IPS-20b (cell line): Measurements from ENCODE around the gene GPR63.
"Not testable (repeated sequence)": the region's sequence is repeated elsewhere in the genome, so short reads cannot be mapped to it uniquely, and the experiment has no call there.

Experiments
- H3K27ac ChIP-seq: one replicate; pipeline ENCODE4 v1.5.1; 2013; ENCODE audit warnings: low read length
- H3K27me3 ChIP-seq: 2 replicates; pipeline ENCODE4 v1.6.1; 2013; ENCODE audit warnings: mild to moderate bottlenecking, low read length, inconsistent platforms; ENCODE audit not compliant: insufficient read depth
- H3K36me3 ChIP-seq: 2 replicates; pipeline ENCODE4 v1.6.1; 2013; ENCODE audit warnings: low read depth, mild to moderate bottlenecking, inconsistent platforms, low read length, moderate library complexity; ENCODE audit not compliant: insufficient read depth
- H3K4me1 ChIP-seq: 2 replicates; pipeline ENCODE4 v1.6.1; 2013; ENCODE audit warnings: mild to moderate bottlenecking, control low read depth, inconsistent platforms, low read length, moderate library complexity; ENCODE audit not compliant: insufficient read depth
- H3K4me3 ChIP-seq: 2 replicates; pipeline ENCODE4 v1.5.1; 2013; ENCODE audit warnings: mild to moderate bottlenecking, low read length, inconsistent platforms
- H3K9ac ChIP-seq: 2 replicates; pipeline ENCODE4 v1.6.1; 2013; ENCODE audit warnings: low read depth, mild to moderate bottlenecking, inconsistent platforms, low read length, moderate library complexity
- H3K9me3 ChIP-seq: 2 replicates; pipeline ENCODE4 v1.6.1; 2013; ENCODE audit warnings: mild to moderate bottlenecking, low read depth, low read length, inconsistent platforms; ENCODE audit not compliant: insufficient read depth

GPR63 gene, protein sequence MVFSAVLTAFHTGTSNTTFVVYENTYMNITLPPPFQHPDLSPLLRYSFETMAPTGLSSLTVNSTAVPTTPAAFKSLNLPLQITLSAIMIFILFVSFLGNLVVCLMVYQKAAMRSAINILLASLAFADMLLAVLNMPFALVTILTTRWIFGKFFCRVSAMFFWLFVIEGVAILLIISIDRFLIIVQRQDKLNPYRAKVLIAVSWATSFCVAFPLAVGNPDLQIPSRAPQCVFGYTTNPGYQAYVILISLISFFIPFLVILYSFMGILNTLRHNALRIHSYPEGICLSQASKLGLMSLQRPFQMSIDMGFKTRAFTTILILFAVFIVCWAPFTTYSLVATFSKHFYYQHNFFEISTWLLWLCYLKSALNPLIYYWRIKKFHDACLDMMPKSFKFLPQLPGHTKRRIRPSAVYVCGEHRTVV

DNA sequence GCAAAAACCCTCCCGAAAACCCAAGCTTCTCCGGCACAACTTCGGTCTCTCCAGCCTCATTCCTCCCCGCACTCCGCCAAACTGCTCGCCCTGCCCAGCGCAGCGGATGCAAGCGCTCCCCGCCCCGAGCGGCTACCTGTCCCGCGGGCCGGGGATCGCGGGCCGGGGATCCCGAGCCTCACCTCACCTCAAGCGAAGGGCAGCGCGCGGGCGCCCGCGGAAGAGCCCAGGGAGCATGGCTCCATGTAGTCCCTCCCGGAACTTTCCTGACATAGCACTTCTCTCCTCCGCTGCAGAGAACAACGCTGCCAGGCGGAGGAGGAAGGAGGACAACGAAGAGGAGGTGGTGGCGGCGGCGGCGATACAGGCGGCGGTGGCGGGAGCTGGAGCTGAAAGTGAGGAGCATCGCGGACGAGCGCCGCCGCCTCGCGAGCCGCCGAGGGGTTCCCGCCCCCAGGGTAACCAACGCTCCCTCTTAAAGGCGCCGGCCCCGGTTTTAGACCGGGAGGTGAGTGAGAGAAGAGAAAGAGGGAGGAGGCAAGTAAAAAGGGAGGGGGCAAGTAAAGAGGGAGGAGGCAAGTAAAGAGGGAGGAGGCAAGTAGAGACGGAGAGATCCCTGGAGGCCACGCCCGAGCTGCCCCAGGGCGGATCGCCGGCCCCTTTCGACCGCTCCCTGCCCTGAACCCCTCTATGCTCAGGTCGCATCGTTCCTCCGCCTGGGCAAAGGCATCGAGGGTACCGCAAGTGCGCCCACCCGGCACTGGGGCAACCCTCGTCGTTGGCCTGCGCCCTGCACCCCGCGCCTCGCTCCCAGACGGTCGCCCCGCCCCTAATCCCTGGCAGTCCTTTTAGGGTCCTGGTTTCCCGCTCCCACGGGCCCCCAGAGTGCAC is at the start of gene GPR63:
Gene GPR63 (minus strand): TSS at position 397 of the 891 bp plus-strand sequence. CDS start 37,746 bp downstream, outside the sequence.
- peak within 1 kb of the TSS; percentile 94 for H3K9ac ChIP-seq
- H3K27me3 ChIP-seq, result peaks cover 18% of the 10 kb centered on the region
- no peaks in the 10 kb centered on the region for H3K9me3 ChIP-seq
- H3K36me3 ChIP-seq, result no peaks in the 10 kb centered on the region; the same call in 1 of the 2 replicates
- peaks cover 10% of the 10 kb centered on the region; the same call in 1 of the 2 replicates for H3K4me1 ChIP-seq
- H3K27ac ChIP-seq, result peak within 1 kb of the TSS; percentile 65
- peak within 1 kb of the TSS; percentile 99 for H3K4me3 ChIP-seq

DNA sequence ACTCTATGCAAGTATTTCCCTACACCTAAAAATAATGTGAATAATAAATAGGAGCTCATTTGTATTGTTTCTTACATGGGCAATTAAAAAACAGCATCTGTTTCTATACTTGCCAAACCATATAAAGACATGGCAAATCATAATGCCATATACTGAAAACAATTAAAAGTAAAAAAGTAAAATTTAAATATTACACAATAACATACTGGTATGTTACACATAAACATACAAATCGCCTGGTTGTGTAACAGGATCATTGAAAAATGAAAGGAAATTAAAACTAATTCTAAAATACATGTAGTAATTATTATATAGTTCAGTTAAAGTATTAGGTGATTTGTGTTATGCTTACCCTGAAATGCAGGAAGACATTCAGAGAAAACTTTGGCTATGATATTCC is 49.2 kb upstream of the GPR63 start:
- H3K4me1 ChIP-seq, result no peaks in the 10 kb centered on the region
- no peaks in the 10 kb centered on the region for H3K9me3 ChIP-seq
- no peaks in the 10 kb centered on the region for H3K27me3 ChIP-seq

DNA sequence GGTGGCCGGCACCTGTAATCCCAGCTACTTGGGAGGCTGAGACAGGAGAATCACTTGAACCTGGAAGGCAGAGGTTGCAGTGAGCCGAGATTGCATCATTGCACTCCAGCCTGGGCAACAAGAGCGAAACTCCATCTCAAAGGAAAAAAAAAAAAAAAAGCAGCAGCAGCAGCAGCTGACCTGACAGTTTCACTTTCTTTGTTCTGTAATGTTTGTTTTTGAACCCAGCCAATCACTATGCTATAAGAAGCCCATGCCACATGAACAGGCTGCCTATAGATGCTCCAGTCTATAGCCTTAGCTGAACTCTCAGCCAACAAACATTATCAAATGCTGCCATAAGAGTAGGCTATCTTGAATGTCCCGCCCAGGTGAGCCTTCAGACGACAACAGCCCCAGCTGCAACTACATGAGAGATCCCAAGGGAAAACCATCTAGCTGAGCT is 47.9 kb upstream of the GPR63 start:
- not testable (repeated sequence) for H3K4me3 ChIP-seq, H3K27me3 ChIP-seq, H3K27ac ChIP-seq, H3K36me3 ChIP-seq, H3K9ac ChIP-seq, H3K4me1 ChIP-seq, H3K9me3 ChIP-seq

More for the DNA sequence above, 49.2 kb upstream of the GPR63 start:
- H3K9ac ChIP-seq, result no peak overlapping the region
- no peak overlapping the region for H3K4me3 ChIP-seq
- H3K27ac ChIP-seq, result no peak overlapping the region
- H3K36me3 ChIP-seq, result peaks cover 21% of the 10 kb centered on the region

DNA sequence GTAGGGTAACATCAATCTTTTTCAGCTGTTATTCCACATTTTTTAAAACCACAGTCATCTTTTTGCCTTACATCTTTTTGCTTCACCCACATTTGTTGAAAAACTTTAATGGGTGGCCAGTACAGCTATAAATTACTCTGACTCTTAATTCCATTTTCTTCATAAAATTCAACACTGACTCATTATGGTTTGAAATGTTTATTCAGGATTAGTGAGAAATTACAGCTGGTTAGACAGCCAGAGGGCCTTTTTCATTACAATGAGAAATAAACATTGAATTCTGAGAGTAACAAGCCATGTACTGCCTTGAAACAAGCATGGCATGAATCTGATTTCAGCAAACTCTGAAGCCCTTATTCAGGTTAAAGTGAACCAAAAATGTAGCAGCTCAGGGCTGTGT is 40.9 kb upstream of the GPR63 start:
- H3K27me3 ChIP-seq, result no peaks in the 10 kb centered on the region

DNA sequence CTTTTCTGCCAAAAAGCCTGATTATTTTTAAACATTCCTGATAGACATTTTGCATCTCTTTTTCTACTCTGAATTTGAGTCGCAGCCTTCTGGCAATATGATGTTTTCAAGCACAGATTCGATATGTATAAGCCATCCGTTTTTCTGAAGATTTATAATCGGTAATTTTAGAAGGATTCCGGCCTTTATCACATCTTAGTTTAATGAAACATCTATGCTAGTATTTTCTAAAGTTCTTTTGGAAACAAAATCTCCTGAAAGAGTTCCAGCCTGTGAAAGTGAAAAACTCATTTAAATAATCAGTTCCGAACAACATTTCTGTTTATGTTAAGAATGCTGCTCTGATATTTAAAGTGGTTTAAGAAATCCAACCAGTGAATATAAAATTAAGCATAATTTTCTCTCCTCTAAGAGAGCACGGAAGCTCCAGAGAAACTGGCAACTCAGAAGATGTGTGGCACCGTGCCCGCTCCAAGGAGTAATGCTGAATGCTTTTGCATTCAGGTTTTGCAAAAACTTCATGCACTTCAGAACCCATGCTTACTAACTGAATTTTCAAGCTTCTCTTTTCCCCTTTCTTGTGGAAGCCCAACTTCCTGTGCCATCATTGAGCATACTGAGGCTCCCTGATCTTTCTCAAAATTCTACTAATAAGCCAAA is 39.7 kb upstream of the GPR63 start:
- H3K27ac ChIP-seq, result no peak overlapping the region
- no peak overlapping the region for H3K9ac ChIP-seq
- H3K27me3 ChIP-seq, result no peaks in the 10 kb centered on the region
- H3K4me3 ChIP-seq, result no peak overlapping the region
- no peaks in the 10 kb centered on the region for H3K36me3 ChIP-seq
- H3K4me1 ChIP-seq, result no peaks in the 10 kb centered on the region
- no peaks in the 10 kb centered on the region for H3K9me3 ChIP-seq

More for the DNA sequence above, 40.9 kb upstream of the GPR63 start:
- Histone ChIP-seq H3K9me3 (no peaks in the 10 kb centered on the region), H3K27ac (no peak overlapping the region), H3K4me3 (no peak overlapping the region), H3K36me3 (no peaks in the 10 kb centered on the region), H3K9ac (no peak overlapping the region), H3K4me1 (no peaks in the 10 kb centered on the region)

DNA sequence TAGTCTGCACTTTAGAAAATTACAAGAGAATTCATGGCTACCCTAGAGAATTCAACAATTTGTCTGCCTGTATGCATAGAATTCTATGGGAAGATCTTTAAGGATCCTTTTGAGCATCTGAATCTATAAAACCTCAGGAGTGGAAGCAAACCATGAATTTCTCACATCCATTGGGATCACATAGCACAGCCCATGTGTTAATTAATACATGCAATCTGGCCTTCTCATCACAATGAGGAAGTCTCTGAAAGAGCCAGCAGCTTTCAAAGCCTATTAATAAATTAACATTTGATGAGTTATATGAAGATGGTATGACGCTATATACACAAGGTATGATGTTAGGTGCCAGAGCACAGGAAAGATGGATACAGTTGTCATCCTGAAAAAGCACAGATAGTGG is 35.7 kb upstream of the GPR63 start:
- H3K36me3 ChIP-seq, result no peaks in the 10 kb centered on the region
- no peak overlapping the region for H3K27ac ChIP-seq
- no peak overlapping the region for H3K9ac ChIP-seq
- H3K4me1 ChIP-seq, result no peaks in the 10 kb centered on the region
- no peaks in the 10 kb centered on the region for H3K9me3 ChIP-seq
- no peaks in the 10 kb centered on the region for H3K27me3 ChIP-seq
- H3K4me3 ChIP-seq, result no peak overlapping the region

DNA sequence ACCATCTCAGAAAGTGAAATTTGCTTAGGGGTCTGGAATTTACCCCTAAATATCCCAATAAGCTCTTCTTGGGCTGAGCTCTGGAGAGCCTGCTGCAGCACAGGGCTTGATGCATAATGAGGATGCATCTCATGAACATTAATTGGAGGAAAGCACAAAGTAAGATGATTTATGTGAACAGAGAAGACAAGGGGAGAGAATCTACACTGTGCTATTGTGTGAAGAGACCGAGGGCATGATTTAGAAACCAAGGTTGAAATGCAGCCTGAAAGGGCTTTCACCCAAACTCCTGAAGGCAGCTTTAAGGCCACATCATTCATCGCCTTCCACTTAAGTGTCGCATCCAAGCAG is 27.8 kb upstream of the GPR63 start:
- H3K27me3 ChIP-seq, result no peaks in the 10 kb centered on the region

DNA sequence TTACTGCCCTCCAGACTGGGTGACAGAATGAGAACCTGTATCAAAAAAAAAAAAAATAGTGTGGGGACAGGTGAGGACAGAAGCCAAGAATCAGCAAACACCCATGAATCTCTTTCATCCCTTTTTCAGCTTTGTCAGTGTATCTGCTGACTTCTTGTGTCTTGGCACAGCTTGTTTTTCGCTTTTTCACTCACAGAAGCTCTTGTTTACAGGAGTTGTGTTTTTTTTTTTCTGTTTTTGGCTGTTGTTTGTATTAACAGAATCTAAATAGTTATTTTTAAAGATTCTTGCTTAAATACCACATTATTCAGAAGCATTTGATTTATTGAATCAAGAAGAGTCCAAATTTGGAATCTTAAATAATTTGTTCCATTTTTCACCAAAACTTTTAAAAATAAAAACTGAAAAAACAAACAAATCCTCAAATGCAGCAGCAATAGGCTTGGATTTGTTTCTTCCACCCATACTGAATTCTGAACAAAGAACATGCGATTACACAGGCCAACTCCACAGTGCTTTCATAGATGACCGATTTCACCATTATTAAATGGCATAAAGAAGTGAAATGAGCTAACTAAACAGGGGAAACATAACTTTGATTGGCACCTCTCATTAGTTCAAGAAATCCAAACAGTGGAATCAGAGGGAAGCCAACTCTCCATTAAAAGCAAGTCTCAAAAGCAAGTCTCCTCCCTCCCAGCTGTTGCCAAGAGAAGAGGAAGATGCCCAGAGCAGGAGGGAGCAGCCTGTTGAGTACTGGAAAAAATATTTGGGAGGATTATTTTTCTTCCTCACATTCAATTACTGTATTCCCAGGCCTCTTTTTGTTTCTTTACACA is 27.2 kb upstream of the GPR63 start:
- H3K27me3 ChIP-seq, result no peaks in the 10 kb centered on the region

More for the DNA sequence above, 27.8 kb upstream of the GPR63 start:
- H3K4me3 ChIP-seq, result no peak overlapping the region
- H3K36me3 ChIP-seq, result no peaks in the 10 kb centered on the region
- no peak overlapping the region for H3K9ac ChIP-seq
- H3K4me1 ChIP-seq, result no peaks in the 10 kb centered on the region
- H3K9me3 ChIP-seq, result peaks cover 4% of the 10 kb centered on the region
- H3K27ac ChIP-seq, result no peak overlapping the region

DNA sequence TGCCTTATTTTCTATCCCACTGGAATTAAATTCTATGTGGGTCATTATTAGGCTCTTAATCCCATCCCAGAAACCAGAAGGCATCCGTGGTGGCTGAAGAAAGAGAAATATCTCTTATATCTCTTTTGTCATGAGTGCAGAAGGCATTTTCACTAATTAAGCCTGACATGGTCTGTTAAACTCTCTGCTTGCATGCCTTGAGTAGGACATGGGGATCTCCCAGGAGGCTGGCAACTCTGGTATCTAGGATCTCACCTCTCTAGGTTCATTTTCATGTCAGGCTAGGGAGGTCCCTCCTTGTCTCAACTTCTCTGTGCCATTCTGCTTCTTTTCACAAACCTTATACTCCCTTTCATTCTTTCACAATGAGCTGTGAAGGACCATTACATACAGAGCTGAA is 25.3 kb upstream of the GPR63 start:
- Histone ChIP-seq H3K4me3 (no peak overlapping the region), H3K27ac (no peak overlapping the region), H3K4me1 (no peaks in the 10 kb centered on the region), H3K9ac (no peak overlapping the region), H3K9me3 (peaks cover 8% of the 10 kb centered on the region), H3K36me3 (no peaks in the 10 kb centered on the region), H3K27me3 (no peaks in the 10 kb centered on the region)

More for the DNA sequence above, 27.2 kb upstream of the GPR63 start:
- no peaks in the 10 kb centered on the region for H3K4me1 ChIP-seq
- H3K36me3 ChIP-seq, result no peaks in the 10 kb centered on the region
- no peak overlapping the region for H3K27ac ChIP-seq
- peaks cover 8% of the 10 kb centered on the region for H3K9me3 ChIP-seq
- no peak overlapping the region for H3K4me3 ChIP-seq
- no peak overlapping the region for H3K9ac ChIP-seq

DNA sequence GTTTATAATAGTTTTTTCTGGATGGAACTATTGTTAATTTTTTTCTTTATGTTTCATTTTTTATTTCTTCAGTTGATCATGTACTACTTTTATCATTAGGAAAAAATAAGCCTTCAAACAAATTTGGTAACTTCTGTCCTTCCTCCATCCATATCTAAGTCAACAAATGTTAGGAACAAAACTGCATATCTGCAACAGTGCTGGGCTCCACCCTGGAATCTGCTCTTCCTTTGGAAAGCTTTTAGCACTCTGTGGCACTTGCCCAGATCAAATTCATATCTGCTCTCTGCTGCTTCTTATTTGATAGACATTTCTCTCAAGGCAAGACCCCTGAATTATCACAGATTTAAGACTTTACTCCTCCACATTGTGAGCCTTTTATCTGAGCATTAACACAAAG is 24.3 kb upstream of the GPR63 start:
- H3K4me1 ChIP-seq, result no peaks in the 10 kb centered on the region
- no peaks in the 10 kb centered on the region for H3K36me3 ChIP-seq
- H3K27ac ChIP-seq, result no peak overlapping the region
- H3K9ac ChIP-seq, result no peak overlapping the region
- no peak overlapping the region for H3K4me3 ChIP-seq
- peaks cover 8% of the 10 kb centered on the region for H3K9me3 ChIP-seq
- H3K27me3 ChIP-seq, result no peaks in the 10 kb centered on the region

DNA sequence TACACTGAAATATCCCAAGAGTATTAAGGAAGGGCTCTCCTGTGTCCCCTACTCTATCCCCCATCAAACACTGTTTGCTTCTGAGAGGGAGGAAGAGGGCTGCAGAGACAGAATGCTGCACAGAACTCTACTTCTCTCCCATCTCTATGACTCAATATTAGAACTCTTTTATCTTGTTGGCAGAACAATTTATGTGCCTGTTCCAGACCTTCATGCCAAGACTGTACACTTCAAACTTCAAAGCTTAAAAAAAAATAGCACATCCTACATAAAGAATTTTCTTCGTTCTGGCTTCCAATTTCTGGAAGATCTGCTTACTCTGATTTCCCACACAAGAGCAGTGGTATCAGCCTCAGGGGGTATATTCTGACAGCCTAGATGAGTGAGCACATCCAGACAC is 19.6 kb upstream of the GPR63 start:
- Histone ChIP-seq H3K27me3 (no peaks in the 10 kb centered on the region), H3K9ac (no peak overlapping the region), H3K9me3 (peaks cover 16% of the 10 kb centered on the region), H3K4me3 (no peak overlapping the region), H3K36me3 (no peaks in the 10 kb centered on the region), H3K4me1 (no peaks in the 10 kb centered on the region), H3K27ac (no peak overlapping the region)
